Measurements from ENCODE around the gene ZNF366. TPM values are rescaled to one million over a fixed set of nuclear protein-coding genes. Genes with fewer than 3 reads are reported as not detected.

ZNF366 gene
- total RNA-seq, 1 experiment from 2014 or later: not detected

- Histone ChIP-seq H3K4me3 (replicated peaks in 1 of 2; ENCODE audit: low read depth in 1 of 2, low read length in 2 of 2) (no peak overlapping the region), H3K9me2 (ENCODE audit: insufficient read depth) (no peaks in the 10 kb centered on the region), H3K9ac (ENCODE audit: low read length) (no peak overlapping the region), H2AFZ (ENCODE audit: low read depth, low read length, poor library complexity, severe bottlenecking) (no peak overlapping the region), H4K20me1 (ENCODE audit: insufficient read depth) (no peaks in the 10 kb centered on the region), H3K27me3 (ENCODE audit: insufficient read depth, low read length) (no peaks in the 10 kb centered on the region), H3K4me1 (ENCODE audit: control insufficient read depth in 1 of 2, insufficient read depth in 2 of 2, low read length in 2 of 2) (no peaks in the 10 kb centered on the region), H3K79me2 (ENCODE audit: insufficient read depth, low read length) (no peaks in the 10 kb centered on the region), H3K9me3 (ENCODE audit: control insufficient read depth in 1 of 2, insufficient read depth in 1 of 2, low read depth in 1 of 2, low read length in 2 of 2) (no peaks in the 10 kb centered on the region), H3K27ac (ENCODE audit: low read depth, low read length) (no peak overlapping the region), H3K36me3 (ENCODE audit: control insufficient read depth in 1 of 2, insufficient read depth in 2 of 2, low read length in 2 of 2) (no peaks in the 10 kb centered on the region), H3K4me2 (ENCODE audit: low read length) (no peak overlapping the region)
- intact Hi-C loops (cut with micrococcal nuclease): no loop called here
- RAD21 ChIA-PET (ENCODE audit: low non-redundant PET in 1 of 2, low total read pairs in 2 of 2, uncharacterized antibody in 2 of 2, unreplicated experiment in 2 of 2): no interaction called here
- DNase-seq (ENCODE audit: low read depth, low spot score): no peak
- no peak for TF ChIP-seq SIN3A (IDR thresholded peaks at IDR 0.05; ENCODE audit: low read depth)
- TF ChIP-seq, protein P1, sequence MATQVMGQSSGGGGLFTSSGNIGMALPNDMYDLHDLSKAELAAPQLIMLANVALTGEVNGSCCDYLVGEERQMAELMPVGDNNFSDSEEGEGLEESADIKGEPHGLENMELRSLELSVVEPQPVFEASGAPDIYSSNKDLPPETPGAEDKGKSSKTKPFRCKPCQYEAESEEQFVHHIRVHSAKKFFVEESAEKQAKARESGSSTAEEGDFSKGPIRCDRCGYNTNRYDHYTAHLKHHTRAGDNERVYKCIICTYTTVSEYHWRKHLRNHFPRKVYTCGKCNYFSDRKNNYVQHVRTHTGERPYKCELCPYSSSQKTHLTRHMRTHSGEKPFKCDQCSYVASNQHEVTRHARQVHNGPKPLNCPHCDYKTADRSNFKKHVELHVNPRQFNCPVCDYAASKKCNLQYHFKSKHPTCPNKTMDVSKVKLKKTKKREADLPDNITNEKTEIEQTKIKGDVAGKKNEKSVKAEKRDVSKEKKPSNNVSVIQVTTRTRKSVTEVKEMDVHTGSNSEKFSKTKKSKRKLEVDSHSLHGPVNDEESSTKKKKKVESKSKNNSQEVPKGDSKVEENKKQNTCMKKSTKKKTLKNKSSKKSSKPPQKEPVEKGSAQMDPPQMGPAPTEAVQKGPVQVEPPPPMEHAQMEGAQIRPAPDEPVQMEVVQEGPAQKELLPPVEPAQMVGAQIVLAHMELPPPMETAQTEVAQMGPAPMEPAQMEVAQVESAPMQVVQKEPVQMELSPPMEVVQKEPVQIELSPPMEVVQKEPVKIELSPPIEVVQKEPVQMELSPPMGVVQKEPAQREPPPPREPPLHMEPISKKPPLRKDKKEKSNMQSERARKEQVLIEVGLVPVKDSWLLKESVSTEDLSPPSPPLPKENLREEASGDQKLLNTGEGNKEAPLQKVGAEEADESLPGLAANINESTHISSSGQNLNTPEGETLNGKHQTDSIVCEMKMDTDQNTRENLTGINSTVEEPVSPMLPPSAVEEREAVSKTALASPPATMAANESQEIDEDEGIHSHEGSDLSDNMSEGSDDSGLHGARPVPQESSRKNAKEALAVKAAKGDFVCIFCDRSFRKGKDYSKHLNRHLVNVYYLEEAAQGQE (IDR thresholded peaks at IDR 0.05; ENCODE audit: low read depth): no peak
- TF ChIP-seq, protein P2, sequence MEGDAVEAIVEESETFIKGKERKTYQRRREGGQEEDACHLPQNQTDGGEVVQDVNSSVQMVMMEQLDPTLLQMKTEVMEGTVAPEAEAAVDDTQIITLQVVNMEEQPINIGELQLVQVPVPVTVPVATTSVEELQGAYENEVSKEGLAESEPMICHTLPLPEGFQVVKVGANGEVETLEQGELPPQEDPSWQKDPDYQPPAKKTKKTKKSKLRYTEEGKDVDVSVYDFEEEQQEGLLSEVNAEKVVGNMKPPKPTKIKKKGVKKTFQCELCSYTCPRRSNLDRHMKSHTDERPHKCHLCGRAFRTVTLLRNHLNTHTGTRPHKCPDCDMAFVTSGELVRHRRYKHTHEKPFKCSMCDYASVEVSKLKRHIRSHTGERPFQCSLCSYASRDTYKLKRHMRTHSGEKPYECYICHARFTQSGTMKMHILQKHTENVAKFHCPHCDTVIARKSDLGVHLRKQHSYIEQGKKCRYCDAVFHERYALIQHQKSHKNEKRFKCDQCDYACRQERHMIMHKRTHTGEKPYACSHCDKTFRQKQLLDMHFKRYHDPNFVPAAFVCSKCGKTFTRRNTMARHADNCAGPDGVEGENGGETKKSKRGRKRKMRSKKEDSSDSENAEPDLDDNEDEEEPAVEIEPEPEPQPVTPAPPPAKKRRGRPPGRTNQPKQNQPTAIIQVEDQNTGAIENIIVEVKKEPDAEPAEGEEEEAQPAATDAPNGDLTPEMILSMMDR (IDR thresholded peaks at IDR 0.05 in 2 of 3, conservative IDR thresholded peaks at IDR 0.05 in 1 of 3; ENCODE audit: borderline replicate concordance in 1 of 3, insufficient read depth in 1 of 3, low read depth in 2 of 3, low read length in 2 of 3): no peak
- TF ChIP-seq, protein P3, sequence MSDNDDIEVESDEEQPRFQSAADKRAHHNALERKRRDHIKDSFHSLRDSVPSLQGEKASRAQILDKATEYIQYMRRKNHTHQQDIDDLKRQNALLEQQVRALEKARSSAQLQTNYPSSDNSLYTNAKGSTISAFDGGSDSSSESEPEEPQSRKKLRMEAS (IDR thresholded peaks at IDR 0.05): no peak
- no peak for TF ChIP-seq FOSL1 (IDR thresholded peaks at IDR 0.05; ENCODE audit: low read depth)
- TF ChIP-seq, protein P4, sequence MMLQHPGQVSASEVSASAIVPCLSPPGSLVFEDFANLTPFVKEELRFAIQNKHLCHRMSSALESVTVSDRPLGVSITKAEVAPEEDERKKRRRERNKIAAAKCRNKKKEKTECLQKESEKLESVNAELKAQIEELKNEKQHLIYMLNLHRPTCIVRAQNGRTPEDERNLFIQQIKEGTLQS (IDR thresholded peaks at IDR 0.05): no peak
- no peak for TF ChIP-seq CBX3 (IDR thresholded peaks at IDR 0.05; ENCODE audit: low read depth)
- no peak for TF ChIP-seq EZH2 (IDR thresholded peaks at IDR 0.05)
- no peak for TF ChIP-seq YY1 (IDR thresholded peaks at IDR 0.05; ENCODE audit: extremely low read depth, insufficient replicate concordance, low read depth, low read length)
- TF ChIP-seq ZFX (IDR thresholded peaks at IDR 0.05): no peak
- TF ChIP-seq ELF1 (IDR thresholded peaks at IDR 0.05; ENCODE audit: borderline replicate concordance, low read depth): no peak
- no peak for TF ChIP-seq POLR2A (IDR thresholded peaks at IDR 0.05; ENCODE audit: borderline replicate concordance, extremely low read depth, insufficient read depth, insufficient read length)
- TF ChIP-seq EGR1 (IDR thresholded peaks at IDR 0.05; ENCODE audit: low read depth): no peak
- TF ChIP-seq ZNF274 (IDR thresholded peaks at IDR 0.05; ENCODE audit: low read depth, low read length): no peak
- no peak for TF ChIP-seq TCF7L2 (IDR thresholded peaks at IDR 0.05; ENCODE audit: borderline replicate concordance, extremely low read depth, insufficient read depth, insufficient read length)
- TF ChIP-seq, protein P5, sequence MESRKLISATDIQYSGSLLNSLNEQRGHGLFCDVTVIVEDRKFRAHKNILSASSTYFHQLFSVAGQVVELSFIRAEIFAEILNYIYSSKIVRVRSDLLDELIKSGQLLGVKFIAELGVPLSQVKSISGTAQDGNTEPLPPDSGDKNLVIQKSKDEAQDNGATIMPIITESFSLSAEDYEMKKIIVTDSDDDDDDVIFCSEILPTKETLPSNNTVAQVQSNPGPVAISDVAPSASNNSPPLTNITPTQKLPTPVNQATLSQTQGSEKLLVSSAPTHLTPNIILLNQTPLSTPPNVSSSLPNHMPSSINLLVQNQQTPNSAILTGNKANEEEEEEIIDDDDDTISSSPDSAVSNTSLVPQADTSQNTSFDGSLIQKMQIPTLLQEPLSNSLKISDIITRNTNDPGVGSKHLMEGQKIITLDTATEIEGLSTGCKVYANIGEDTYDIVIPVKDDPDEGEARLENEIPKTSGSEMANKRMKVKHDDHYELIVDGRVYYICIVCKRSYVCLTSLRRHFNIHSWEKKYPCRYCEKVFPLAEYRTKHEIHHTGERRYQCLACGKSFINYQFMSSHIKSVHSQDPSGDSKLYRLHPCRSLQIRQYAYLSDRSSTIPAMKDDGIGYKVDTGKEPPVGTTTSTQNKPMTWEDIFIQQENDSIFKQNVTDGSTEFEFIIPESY (IDR thresholded peaks at IDR 0.05; ENCODE audit: extremely low read depth, insufficient replicate concordance, low read length): no peak
- TF ChIP-seq SP1 (IDR thresholded peaks at IDR 0.05; ENCODE audit: low read depth): no peak
- POLR2A ChIA-PET: interaction anchor here (1.6 kb wide), 1 partner anchor 13 kb away, joined by 3 read pairs; no protein-coding TSS in a partner anchor
- no peak for ATAC-seq
- no TSS peak for BruUV-seq (replicated peaks)
- CTCF ChIA-PET: no interaction called here
Measured at GRCh38 chr5:72464071-72464470, 43.1 kb downstream of the ZNF366 start.
